CD4-positive, alpha-beta T cell (primary cell): ENCODE results near the gene RAB31. TPM values are rescaled to one million over a fixed set of nuclear protein-coding genes. Genes with fewer than 3 reads are reported as not detected.
A peak's percentile ranks its signal among the peaks of the same experiment; 100 is the strongest.

Source experiments
- ATAC-seq: fragments of 200-7000 bp; cut with Tn5 transposase; one replicate; pipeline ENCODE4 v1.10.0; 2022; ENCODE audit warnings: mild to moderate bottlenecking; ENCODE audit not compliant: poor library complexity
- CTCF ChIA-PET: fragments of 350-600 bp; sonication (Branson Sonifier 250); formaldehyde crosslinking; loops from one replicate; lab custom pipeline; 2021; ENCODE audit warnings: antibody characterized with exemption, inconsistent platforms; lab: Charles Lee
- POLR2A ChIA-PET: fragments of 350-600 bp; sonication (Branson Sonifier 250); formaldehyde crosslinking; loops from one replicate; lab custom pipeline; 2021; ENCODE audit warnings: antibody characterized with exemption, inconsistent platforms; lab: Charles Lee
- DNase-seq, 14 experiments: peaks; one replicate each; pipeline ENCODE4 v3.0.0-alpha.2; 2013 to 2020; ENCODE audit warnings: mixed read lengths in 2 of 14
- H3K27ac ChIP-seq, 2 donors: one replicate each; pipeline versions ENCODE4 v1.5.1 to v1.7.0; 2013; ENCODE audit warnings: low read length in 2 of 2, low read depth in 1 of 2, mild to moderate bottlenecking in 1 of 2
- H3K27me3 ChIP-seq, 2 experiments: 1 replicate in 1 of 2; 2 replicates in 1 of 2; pipeline versions ENCODE4 v1.6.1 to v1.7.0; 2013; ENCODE audit warnings: low read length in 2 of 2, control low read depth in 1 of 2, mild to moderate bottlenecking in 1 of 2, moderate library complexity in 1 of 2; ENCODE audit not compliant: insufficient read depth in 2 of 2, control insufficient read depth in 1 of 2
- H3K36me3 ChIP-seq: one replicate; pipeline ENCODE4 v1.6.1; 2013; ENCODE audit warnings: low read length, control low read depth; ENCODE audit not compliant: insufficient read depth
- H3K4me1 ChIP-seq: one replicate; pipeline ENCODE4 v1.6.1; 2013; ENCODE audit warnings: low read length, control low read depth; ENCODE audit not compliant: insufficient read depth
- H3K4me3 ChIP-seq: one replicate; pipeline ENCODE4 v1.5.1; 2013; ENCODE audit warnings: mild to moderate bottlenecking, low read length, moderate library complexity
- H3K9me3 ChIP-seq, 2 experiments: 1 replicate in 1 of 2; 2 replicates in 1 of 2; pipeline versions ENCODE4 v1.6.1 to v1.7.0; 2013; ENCODE audit warnings: low read length in 2 of 2, mild to moderate bottlenecking in 2 of 2, control low read depth in 1 of 2, moderate library complexity in 1 of 2; ENCODE audit not compliant: control insufficient read depth in 1 of 2, insufficient read depth in 1 of 2
- H3K27ac Mint-ChIP-seq: one replicate; pipeline ENCODE4 v1.8.0; 2020; ENCODE audit warnings: mixed read lengths
- H3K27me3 Mint-ChIP-seq: one replicate; pipeline ENCODE4 v1.8.0; 2021; ENCODE audit warnings: mixed read lengths
- H3K36me3 Mint-ChIP-seq: one replicate; pipeline ENCODE4 v1.8.0; 2021; ENCODE audit warnings: low read depth, mixed read lengths
- H3K4me1 Mint-ChIP-seq: one replicate; pipeline ENCODE4 v1.8.0; 2021; ENCODE audit warnings: low read depth, mixed read lengths
- H3K4me3 Mint-ChIP-seq: one replicate; pipeline ENCODE4 v1.8.0; 2020; ENCODE audit warnings: mild to moderate bottlenecking, mixed read lengths
- H3K9me3 Mint-ChIP-seq: one replicate; pipeline ENCODE4 v1.8.0; 2020; ENCODE audit warnings: mixed read lengths
- CTCF ChIP-seq: fragments of 200-600 bp; IDR thresholded peaks from one replicate; pipeline ENCODE4 v1.8.0; 2022; ENCODE audit warnings: antibody characterized with exemption, mild to moderate bottlenecking
- intact Hi-C, 2 experiments: fragments of 100-400 bp; cut with DNase I in 1 of 2; cut with micrococcal nuclease in 1 of 2; formaldehyde crosslinking; loops; one replicate each; pipeline versions ENCODE4 v1.15.1 to v1.9.0; 2023 to 2025; cut with DNase I, micrococcal nuclease
- total RNA-seq, 174 experiments: library from RNA in 2 of 174; stranded (reverse) in 2 of 174; gene quantifications; one replicate each; pipeline ENCODE4 v1.2.3 and lab custom pipeline; 2021 to 2026

Gene RAB31
- total RNA-seq, 2 experiments from 2014 or later, result 1.1 to 1.3 TPM

- ATAC-seq (no peak), DNase-seq (peak in 2 of 14 experiments; percentile 47 to 59)
- Mint-ChIP-seq H3K27ac (no peak overlapping the region), H3K4me1 (no peaks in the 10 kb centered on the region), H3K4me3 (no peak overlapping the region), H3K27me3 (peaks cover 5% of the 10 kb centered on the region), H3K36me3 (no peaks in the 10 kb centered on the region), H3K9me3 (no peaks in the 10 kb centered on the region)
- H3K27ac ChIP-seq, result no peak overlapping the region
- H3K4me1 ChIP-seq, result no peaks in the 10 kb centered on the region
- no peaks in the 10 kb centered on the region for H3K36me3 ChIP-seq
- H3K9me3 ChIP-seq, result no peaks in the 10 kb centered on the region
- CTCF ChIA-PET, result no interaction called here
- no peak overlapping the region for H3K4me3 ChIP-seq
- no peak for TF ChIP-seq CTCF
- POLR2A ChIA-PET, result no interaction called here
- intact Hi-C loops, result no loop called here
- H3K27me3 ChIP-seq, result no peaks in the 10 kb centered on the region
Observed at GRCh38 chr18:9755615-9756014, 47.5 kb downstream of the RAB31 start.

DNA sequence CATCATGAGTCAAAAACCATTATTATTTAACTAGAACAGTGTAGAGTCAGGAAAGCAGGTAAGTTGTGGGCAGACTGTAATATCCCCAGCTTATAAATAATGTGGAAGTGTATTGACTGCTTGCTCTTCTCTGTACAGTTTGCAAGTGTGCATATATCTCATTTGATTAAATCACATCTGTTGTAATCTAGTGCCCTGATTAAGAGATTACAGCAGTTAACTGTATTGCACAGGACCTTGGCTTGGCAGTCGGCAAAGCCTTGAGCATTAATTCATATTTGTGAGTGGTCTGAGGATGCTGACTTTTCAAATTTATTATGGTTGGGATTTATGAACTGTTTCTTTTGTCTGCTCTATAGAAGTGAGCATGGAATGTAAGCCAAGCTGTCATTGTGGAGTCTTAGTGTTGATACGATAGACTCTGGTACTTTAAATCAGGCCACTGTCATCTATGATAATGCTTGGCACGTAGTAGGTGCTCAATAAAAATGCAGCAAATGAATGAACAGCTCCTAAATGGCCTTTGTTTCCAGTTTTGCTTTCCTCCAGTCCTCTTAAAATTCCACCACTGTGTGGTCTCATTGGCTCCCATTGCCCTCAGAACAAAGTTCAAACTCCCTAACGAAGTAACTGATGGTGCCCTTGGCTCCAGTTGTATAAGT, 48.3 kb downstream of the RAB31 start:
- Mint-ChIP-seq H3K27ac (no peak overlapping the region), H3K36me3 (no peaks in the 10 kb centered on the region), H3K9me3 (no peaks in the 10 kb centered on the region), H3K4me3 (no peak overlapping the region), H3K4me1 (no peaks in the 10 kb centered on the region), H3K27me3 (peaks cover 5% of the 10 kb centered on the region)
- Histone ChIP-seq H3K36me3 (no peaks in the 10 kb centered on the region), H3K4me1 (no peaks in the 10 kb centered on the region), H3K9me3 (no peaks in the 10 kb centered on the region), H3K27ac (no peak overlapping the region), H3K27me3 (peaks cover 0 to 3% of the 10 kb centered on the region in 2 experiments), H3K4me3 (no peak overlapping the region)
- intact Hi-C loops, result no loop called here
- ATAC-seq (no peak), DNase-seq (no peak)
- TF ChIP-seq CTCF, result no peak
- ChIA-PET CTCF (no interaction called here), POLR2A (no interaction called here)

DNA sequence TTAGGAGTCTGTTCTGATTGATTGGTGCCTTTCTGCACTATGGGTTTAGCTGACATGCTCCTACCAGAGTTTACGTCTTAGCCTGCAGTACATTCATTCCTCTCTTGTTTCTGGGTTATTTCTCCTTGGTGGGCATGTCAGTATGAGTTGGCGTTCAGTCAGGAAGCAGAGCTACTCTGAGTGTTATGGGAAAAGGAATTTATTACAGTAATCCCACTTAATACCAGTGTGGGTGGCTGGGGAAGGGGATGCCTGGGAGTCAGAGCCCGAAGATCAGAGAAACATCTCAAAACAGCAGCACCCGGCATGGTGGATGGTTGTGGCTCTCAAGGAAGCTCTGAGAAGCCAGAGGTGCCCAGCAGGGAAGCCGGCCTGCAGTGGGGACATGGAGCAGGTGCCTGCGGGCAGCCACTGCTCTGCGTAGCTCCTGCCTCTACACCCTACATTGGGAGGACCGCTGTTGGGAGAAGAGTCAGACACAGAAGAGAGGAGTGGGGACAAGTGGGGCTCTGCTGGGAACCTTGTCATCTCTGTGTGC, 48.9 kb downstream of the RAB31 start:
- Histone ChIP-seq H3K9me3 (no peaks in the 10 kb centered on the region), H3K4me3 (no peak overlapping the region), H3K27me3 (peaks cover 0 to 3% of the 10 kb centered on the region in 2 experiments), H3K36me3 (no peaks in the 10 kb centered on the region), H3K4me1 (no peaks in the 10 kb centered on the region), H3K27ac (no peak overlapping the region)
- no peak for ATAC-seq
- Mint-ChIP-seq H3K36me3 (no peaks in the 10 kb centered on the region), H3K27ac (no peak overlapping the region), H3K27me3 (peaks cover 5% of the 10 kb centered on the region), H3K9me3 (no peaks in the 10 kb centered on the region), H3K4me1 (no peaks in the 10 kb centered on the region), H3K4me3 (no peak overlapping the region)
- intact Hi-C loops, result no loop called here
- DNase-seq, result no peak
- CTCF ChIA-PET, result no interaction called here
- POLR2A ChIA-PET, result no interaction called here
- no peak for TF ChIP-seq CTCF
